ENCODE measurements around the gene TTC39B.

Gene TTC39B

GRCh38 chr9:15138357-15138686 is 168.7 kb downstream of the TTC39B start:
- in situ Hi-C loops (cut with HindIII; ENCODE audit: low sequenced_read_pairs), result no loop called here
- TF ChIP-seq CTCF (IDR thresholded peaks at IDR 0.05; ENCODE audit: low read depth, low read length, missing control alignments), result no peak
- DNase-seq (ENCODE audit: low read depth), result no peak
- no peak overlapping the region for H3K4me3 ChIP-seq (ENCODE audit: low read depth, low read length)

- DNase-seq (ENCODE audit: low read depth), result no peak
- no peak for TF ChIP-seq CTCF (IDR thresholded peaks at IDR 0.05; ENCODE audit: low read depth, low read length, missing control alignments)
- in situ Hi-C loops (cut with HindIII; ENCODE audit: low sequenced_read_pairs), result no loop called here
- H3K4me3 ChIP-seq (ENCODE audit: low read depth, low read length), result no peak overlapping the region
These were observed 169.2 kb downstream of the TTC39B start for GRCh38 chr9:15137658-15138356.

- TF ChIP-seq CTCF (IDR thresholded peaks at IDR 0.05; ENCODE audit: low read depth, low read length, missing control alignments), result no peak
- no peak overlapping the region for H3K4me3 ChIP-seq (ENCODE audit: low read depth, low read length)
- in situ Hi-C loops (cut with HindIII; ENCODE audit: low sequenced_read_pairs), result no loop called here
- no peak for DNase-seq (ENCODE audit: low read depth)
These were observed 169.9 kb downstream of the TTC39B start for GRCh38 chr9:15137089-15137488.

GRCh38 chr9:15136646-15137045 is 170.4 kb downstream of the TTC39B start:
- H3K4me3 ChIP-seq (ENCODE audit: low read depth, low read length), result no peak overlapping the region
- DNase-seq (ENCODE audit: low read depth), result no peak
- in situ Hi-C loops (cut with HindIII; ENCODE audit: low sequenced_read_pairs), result no loop called here
- TF ChIP-seq CTCF (IDR thresholded peaks at IDR 0.05; ENCODE audit: low read depth, low read length, missing control alignments), result no peak

GRCh38 chr9:15135164-15135792 is 171.7 kb downstream of the TTC39B start:
- in situ Hi-C loops (cut with HindIII; ENCODE audit: low sequenced_read_pairs), result no loop called here
- TF ChIP-seq CTCF (IDR thresholded peaks at IDR 0.05; ENCODE audit: low read depth, low read length, missing control alignments), result peak; percentile 97
- DNase-seq (ENCODE audit: low read depth), result peak; percentile 59
- no peak overlapping the region for H3K4me3 ChIP-seq (ENCODE audit: low read depth, low read length)

GRCh38 chr9:15133488-15133887 is 173.5 kb downstream of the TTC39B start:
- in situ Hi-C loops (cut with HindIII; ENCODE audit: low sequenced_read_pairs), result no loop called here
- no peak overlapping the region for H3K4me3 ChIP-seq (ENCODE audit: low read depth, low read length)
- no peak for TF ChIP-seq CTCF (IDR thresholded peaks at IDR 0.05; ENCODE audit: low read depth, low read length, missing control alignments)
- no peak for DNase-seq (ENCODE audit: low read depth)
